Testis (tissue), 3 donors: ENCODE measurements around the gene CCDC82. TPM values are rescaled to one million over a fixed set of nuclear protein-coding genes. Genes with fewer than 3 reads are reported as not detected.

Experiments used
- DNase-seq: peaks from one replicate; pipeline ENCODE4 v3.0.0-alpha.2; 2019
- H3K27ac ChIP-seq, 2 donors: fragments of 200-600 bp; sonication (generic); one replicate each; pipeline ENCODE4 v1.5.1; 2019
- H3K27me3 ChIP-seq: fragments of 200-600 bp; sonication (generic); one replicate; pipeline ENCODE4 v1.5.1; 2019
- H3K36me3 ChIP-seq: fragments of 200-600 bp; sonication (generic); one replicate; pipeline ENCODE4 v1.5.1; 2017; ENCODE audit warnings: low read depth; ENCODE audit errors: missing control alignments
- H3K4me1 ChIP-seq: fragments of 200-600 bp; sonication (generic); one replicate; pipeline ENCODE4 v1.5.1; 2019
- H3K4me3 ChIP-seq, 2 donors: fragments of 200-600 bp; sonication (generic); one replicate each; pipeline ENCODE4 v1.5.1; 2017 to 2019
- H3K9me3 ChIP-seq: fragments of 200-600 bp; sonication (generic); one replicate; pipeline ENCODE4 v1.5.1; 2017
- CTCF ChIP-seq, 3 experiments: fragments of 450-650 bp in 2 of 3; fragments of 200-600 bp in 1 of 3; sonication (generic) in 1 of 3; IDR thresholded peaks; one replicate each; pipeline ENCODE4 v1.5.1; 2016 to 2019; ENCODE audit warnings: antibody characterized with exemption in 3 of 3, mild to moderate bottlenecking in 2 of 3, moderate library complexity in 1 of 3
- POLR2A ChIP-seq: fragments of 450-650 bp; IDR thresholded peaks from one replicate; pipeline ENCODE4 v1.6.1; 2017; ENCODE audit warnings: antibody characterized with exemption, mild to moderate bottlenecking, moderate library complexity
- WGBS, 2 donors: methylation state at CpG; one replicate each; pipeline ENCODE4 v1.1.5; 2018; 5-methylcytosine and 5-hydroxymethylcytosine counted together
- intact Hi-C: fragments of 100-400 bp; cut with DNase I; formaldehyde crosslinking; loops from one replicate; pipeline ENCODE4 v1.15.1; 2023; ENCODE audit warnings: low total_unique reads
- polyA plus RNA-seq: library from polyadenylated mRNA; stranded (reverse); fragments of 350-450 nt; fragmentation: Illumina TruSeq; extraction: RNeasy Lipid Tissue Mini Kit (QIAGEN cat#74804); gene quantifications from one replicate; pipeline ENCODE4 v1.2.3, GENCODE V29; 2014; ENCODE audit warnings: low read depth, low replicate concordance; ENCODE audit not compliant: insufficient read depth
- total RNA-seq, 2 donors: library from RNA; depleted of rRNA; stranded (reverse); fragments of >200 nt; gene quantifications; one replicate each; pipeline ENCODE4 v1.2.3, GENCODE V29; 2016

CCDC82 gene
- total and polyA plus RNA-seq, 3 donors from 2014 or later, result 36.6 to 50.9 (median 42.5) TPM

- Histone ChIP-seq H3K36me3 (no peaks in the 10 kb centered on the region), H3K9me3 (no peaks in the 10 kb centered on the region), H3K27ac (peak overlapping the region in 1 of 2 donors; percentile 14), H3K4me3 (no peak overlapping the region), H3K27me3 (no peaks in the 10 kb centered on the region), H3K4me1 (peaks cover 45% of the 10 kb centered on the region)
- intact Hi-C loops, result no loop called here
- DNase-seq, result no peak
- no peak for TF ChIP-seq CTCF (IDR thresholded peaks at IDR 0.05)
- TF ChIP-seq POLR2A, result no peak
- WGBS, 2 donors, result 62 to 69% methylated on average over 6 of the region's 6 CpGs
These were observed 51.9 kb downstream of the CCDC82 start for GRCh38 chr11:96337541-96338431.

- Histone ChIP-seq H3K9me3 (no peaks in the 10 kb centered on the region), H3K4me1 (peaks cover 47% of the 10 kb centered on the region), H3K27ac (no peak overlapping the region), H3K27me3 (no peaks in the 10 kb centered on the region), H3K4me3 (no peak overlapping the region), H3K36me3 (no peaks in the 10 kb centered on the region)
- DNase-seq, result no peak
- no peak for TF ChIP-seq POLR2A
- no peak for TF ChIP-seq CTCF (IDR thresholded peaks at IDR 0.05)
- intact Hi-C loops, result no loop called here
- 90 to 95% methylated on average over 4 of the region's 4 CpGs for WGBS, 2 donors
These were observed 54.3 kb downstream of the CCDC82 start for GRCh38 chr11:96335388-96335787.

- 89 to 92% methylated on average over 4 of the region's 4 CpGs for WGBS, 2 donors
- no peaks in the 10 kb centered on the region for H3K9me3 ChIP-seq
- no peaks in the 10 kb centered on the region for H3K27me3 ChIP-seq
- H3K27ac ChIP-seq, result no peak overlapping the region
- H3K36me3 ChIP-seq, result no peaks in the 10 kb centered on the region
- intact Hi-C loops, result no loop called here
- peaks cover 40% of the 10 kb centered on the region for H3K4me1 ChIP-seq
- TF ChIP-seq CTCF (IDR thresholded peaks at IDR 0.05) (no peak), POLR2A (no peak)
- no peak overlapping the region for H3K4me3 ChIP-seq
- no peak for DNase-seq
These were observed 55.5 kb downstream of the CCDC82 start for GRCh38 chr11:96334219-96334618.

- Histone ChIP-seq H3K27me3 (no peaks in the 10 kb centered on the region), H3K9me3 (no peaks in the 10 kb centered on the region), H3K36me3 (no peaks in the 10 kb centered on the region), H3K27ac (peak overlapping the region in 1 of 2 donors; percentile 70), H3K4me1 (peaks cover 32% of the 10 kb centered on the region), H3K4me3 (no peak overlapping the region)
- DNase-seq, result no peak
- TF ChIP-seq POLR2A (no peak), CTCF (IDR thresholded peaks at IDR 0.05) (no peak)
- intact Hi-C loops, result no loop called here
- 75 to 76% methylated on average over 4 of the region's 4 CpGs for WGBS, 2 donors
These were observed 56.5 kb downstream of the CCDC82 start for GRCh38 chr11:96333191-96333719.
